Measurements from ENCODE around the gene JMY.

Gene JMY

DNA sequence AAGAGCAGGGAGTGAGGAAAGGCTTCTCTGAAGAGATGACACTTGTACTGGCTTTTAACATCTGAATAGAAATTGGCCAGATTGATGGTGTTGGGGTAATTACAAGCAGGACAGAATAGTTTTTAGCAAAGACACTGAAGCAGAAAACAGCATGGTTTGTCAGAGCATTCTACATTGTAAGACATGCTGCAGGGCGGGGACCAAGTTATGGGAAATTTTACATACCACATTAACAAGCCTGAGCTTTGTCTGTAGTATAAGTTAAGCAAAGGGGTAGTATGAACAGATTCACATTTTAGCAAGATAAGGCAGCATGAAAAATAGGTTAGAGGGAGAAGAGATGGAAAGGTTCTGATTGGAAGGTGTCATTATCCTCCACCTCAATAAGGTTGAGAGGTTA lies 66.5 kb downstream of the JMY start:
- peaks cover 10% of the 10 kb centered on the region for H3K4me1 ChIP-seq (ENCODE audit: control insufficient read depth, insufficient read depth, low read length)
- POLR2A ChIA-PET = no interaction called here
- no peaks in the 10 kb centered on the region for H3K9me3 ChIP-seq (ENCODE audit: control insufficient read depth, insufficient read depth, low read depth, low read length)
- H3K4me3 ChIP-seq (ENCODE audit: low read depth, low read length) = no peak overlapping the region
- peaks cover 17 to 56% of the 10 kb centered on the region in 2 experiments for H3K36me3 ChIP-seq (ENCODE audit: control insufficient read depth in 2 of 2, insufficient read depth in 1 of 2, low read length in 2 of 2)
- CTCF ChIA-PET = interaction anchor here (0.9 kb wide), 1 partner anchor 281 kb away, joined by 3 read pairs; no protein-coding TSS in a partner anchor
- TF ChIP-seq ZNF16 (tag by site-specific recombination; IDR thresholded peaks at IDR 0.05; ENCODE audit: low read depth) = no peak
- TF ChIP-seq BCL11B (tag by site-specific recombination; IDR thresholded peaks at IDR 0.05; ENCODE audit: low read depth) = no peak
- TF ChIP-seq ZNF561 (tag by site-specific recombination; IDR thresholded peaks at IDR 0.05; ENCODE audit: borderline replicate concordance) = no peak
- TF ChIP-seq, protein P1, sequence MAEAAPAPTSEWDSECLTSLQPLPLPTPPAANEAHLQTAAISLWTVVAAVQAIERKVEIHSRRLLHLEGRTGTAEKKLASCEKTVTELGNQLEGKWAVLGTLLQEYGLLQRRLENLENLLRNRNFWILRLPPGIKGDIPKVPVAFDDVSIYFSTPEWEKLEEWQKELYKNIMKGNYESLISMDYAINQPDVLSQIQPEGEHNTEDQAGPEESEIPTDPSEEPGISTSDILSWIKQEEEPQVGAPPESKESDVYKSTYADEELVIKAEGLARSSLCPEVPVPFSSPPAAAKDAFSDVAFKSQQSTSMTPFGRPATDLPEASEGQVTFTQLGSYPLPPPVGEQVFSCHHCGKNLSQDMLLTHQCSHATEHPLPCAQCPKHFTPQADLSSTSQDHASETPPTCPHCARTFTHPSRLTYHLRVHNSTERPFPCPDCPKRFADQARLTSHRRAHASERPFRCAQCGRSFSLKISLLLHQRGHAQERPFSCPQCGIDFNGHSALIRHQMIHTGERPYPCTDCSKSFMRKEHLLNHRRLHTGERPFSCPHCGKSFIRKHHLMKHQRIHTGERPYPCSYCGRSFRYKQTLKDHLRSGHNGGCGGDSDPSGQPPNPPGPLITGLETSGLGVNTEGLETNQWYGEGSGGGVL (tag by site-specific recombination; IDR thresholded peaks at IDR 0.05) = no peak
- no peak for TF ChIP-seq HOXD13 (CRISPR knock-in tag; IDR thresholded peaks at IDR 0.05; ENCODE audit: borderline replicate concordance)
- TF ChIP-seq, protein P2, sequence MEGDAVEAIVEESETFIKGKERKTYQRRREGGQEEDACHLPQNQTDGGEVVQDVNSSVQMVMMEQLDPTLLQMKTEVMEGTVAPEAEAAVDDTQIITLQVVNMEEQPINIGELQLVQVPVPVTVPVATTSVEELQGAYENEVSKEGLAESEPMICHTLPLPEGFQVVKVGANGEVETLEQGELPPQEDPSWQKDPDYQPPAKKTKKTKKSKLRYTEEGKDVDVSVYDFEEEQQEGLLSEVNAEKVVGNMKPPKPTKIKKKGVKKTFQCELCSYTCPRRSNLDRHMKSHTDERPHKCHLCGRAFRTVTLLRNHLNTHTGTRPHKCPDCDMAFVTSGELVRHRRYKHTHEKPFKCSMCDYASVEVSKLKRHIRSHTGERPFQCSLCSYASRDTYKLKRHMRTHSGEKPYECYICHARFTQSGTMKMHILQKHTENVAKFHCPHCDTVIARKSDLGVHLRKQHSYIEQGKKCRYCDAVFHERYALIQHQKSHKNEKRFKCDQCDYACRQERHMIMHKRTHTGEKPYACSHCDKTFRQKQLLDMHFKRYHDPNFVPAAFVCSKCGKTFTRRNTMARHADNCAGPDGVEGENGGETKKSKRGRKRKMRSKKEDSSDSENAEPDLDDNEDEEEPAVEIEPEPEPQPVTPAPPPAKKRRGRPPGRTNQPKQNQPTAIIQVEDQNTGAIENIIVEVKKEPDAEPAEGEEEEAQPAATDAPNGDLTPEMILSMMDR (tag by site-specific recombination; IDR thresholded peaks at IDR 0.05) = no peak
- TF ChIP-seq ZNF600 (tag by site-specific recombination; IDR thresholded peaks at IDR 0.05) = no peak
- TF ChIP-seq ZNF132 (tag by site-specific recombination; IDR thresholded peaks at IDR 0.05; ENCODE audit: borderline replicate concordance) = no peak
- TF ChIP-seq ZNF658 (tag by site-specific recombination; IDR thresholded peaks at IDR 0.05) = no peak
- TF ChIP-seq BCL11A (tag by site-specific recombination; IDR thresholded peaks at IDR 0.05; ENCODE audit: low read depth) = no peak
- no peak for TF ChIP-seq ZNF596 (tag by site-specific recombination; IDR thresholded peaks at IDR 0.05)
- no peak for TF ChIP-seq ZEB2 (tag by site-specific recombination; IDR thresholded peaks at IDR 0.05)
- TF ChIP-seq INSM2 (tag by site-specific recombination; IDR thresholded peaks at IDR 0.05) = no peak
- no peak for TF ChIP-seq OSR2 (tag by site-specific recombination; IDR thresholded peaks at IDR 0.05)
- TF ChIP-seq ZNF121 (tag by site-specific recombination; IDR thresholded peaks at IDR 0.05) = no peak
- TF ChIP-seq GLI4 (tag by site-specific recombination; IDR thresholded peaks at IDR 0.05) = no peak
- TF ChIP-seq ZNF785 (tag by site-specific recombination; IDR thresholded peaks at IDR 0.05) = no peak
- TF ChIP-seq REST (tag by site-specific recombination; IDR thresholded peaks at IDR 0.05) = no peak
- no peak for TF ChIP-seq ZNF548 (tag by site-specific recombination; IDR thresholded peaks at IDR 0.05)
- no peak for TF ChIP-seq ZNF416 (tag by site-specific recombination; IDR thresholded peaks at IDR 0.05)
- H3K27ac ChIP-seq (ENCODE audit: extremely low read depth, low read depth, low read length) = no peak overlapping the region
